Measurements from ENCODE around the gene SLC22A1. TPM values are rescaled to one million over a fixed set of nuclear protein-coding genes. Genes with fewer than 3 reads are reported as not detected.
A peak's percentile ranks its signal among the peaks of the same experiment; 100 is the strongest.

The SLC22A1 gene
- total and polyA plus RNA-seq, 4 donors: 0.79 to 1,107 (median 439) TPM

GRCh38 chr6:160135907-160136655 lies 14.5 kb downstream of the SLC22A1 start:
- H3K9ac ChIP-seq (ENCODE audit: low read depth in 1 of 2, low read length in 2 of 2): peak overlapping the region in 1 of 2 donors; percentile 4
- peaks cover 29 to 87% (median 61%) of the 10 kb centered on the region in 4 donors for H3K4me1 ChIP-seq (ENCODE audit: control insufficient read depth in 4 of 4, insufficient read depth in 4 of 4, low read length in 3 of 4)
- WGBS: 78% methylated on average over 21 of the region's 21 CpGs
- H3K27me3 ChIP-seq (ENCODE audit: control insufficient read depth in 4 of 4, insufficient read depth in 4 of 4, low read length in 3 of 4): no peaks in the 10 kb centered on the region
- peaks cover 0 to 10% (median 2%) of the 10 kb centered on the region in 4 donors for H3K36me3 ChIP-seq (ENCODE audit: control insufficient read depth in 4 of 4, insufficient read depth in 3 of 4, low read depth in 1 of 4, low read length in 3 of 4)
- no peak for TF ChIP-seq GABPA (IDR thresholded peaks at IDR 0.05 in 1 of 2, conservative IDR thresholded peaks at IDR 0.05 in 1 of 2)
- peak in 1 of 2 donors; percentile 11 for TF ChIP-seq RXRA (IDR thresholded peaks at IDR 0.05)
- no peaks in the 10 kb centered on the region for H3K9me3 ChIP-seq (ENCODE audit: control insufficient read depth in 4 of 4, low read length in 3 of 4)
- H3K27ac ChIP-seq (ENCODE audit: low read depth in 1 of 2, low read length in 2 of 2): peak overlapping the region; percentile 73 to 92
- no peak for DNase-seq (ENCODE audit: low spot score)
- H3K4me3 ChIP-seq (ENCODE audit: low read depth in 1 of 3, low read length in 3 of 3): no peak overlapping the region

- Histone ChIP-seq H3K4me1 (ENCODE audit: control insufficient read depth in 4 of 4, insufficient read depth in 4 of 4, low read length in 3 of 4) (peaks cover 31 to 89% (median 52%) of the 10 kb centered on the region in 4 donors), H3K9me3 (ENCODE audit: control insufficient read depth in 4 of 4, low read length in 3 of 4) (no peaks in the 10 kb centered on the region), H3K27ac (ENCODE audit: low read depth in 1 of 2, low read length in 2 of 2) (peak overlapping the region; percentile 73 to 92), H3K27me3 (ENCODE audit: control insufficient read depth in 4 of 4, insufficient read depth in 4 of 4, low read length in 3 of 4) (no peaks in the 10 kb centered on the region), H3K9ac (ENCODE audit: low read depth in 1 of 2, low read length in 2 of 2) (peak overlapping the region; percentile 69 to 94), H3K36me3 (ENCODE audit: control insufficient read depth in 4 of 4, insufficient read depth in 3 of 4, low read depth in 1 of 4, low read length in 3 of 4) (peaks cover 0 to 10% (median 0%) of the 10 kb centered on the region in 4 donors), H3K4me3 (ENCODE audit: low read depth in 1 of 3, low read length in 3 of 3) (no peak overlapping the region)
- DNase-seq (ENCODE audit: low spot score): no peak
- TF ChIP-seq NR2F2 (IDR thresholded peaks at IDR 0.05) (peak; percentile 52), FOXA2 (IDR thresholded peaks at IDR 0.05) (peak; percentile 100), SP1 (IDR thresholded peaks at IDR 0.05) (peak; percentile 98), RXRA (IDR thresholded peaks at IDR 0.05) (peak; percentile 100), CTCF (IDR thresholded peaks at IDR 0.05; ENCODE audit: low read depth, low read length, missing input control) (no peak), TAF1 (conservative IDR thresholded peaks at IDR 0.05) (no peak), HNF4A (conservative IDR thresholded peaks at IDR 0.05) (peak; percentile 88 to 93), ATF3 (IDR thresholded peaks at IDR 0.05) (no peak), RAD21 (IDR thresholded peaks at IDR 0.05) (peak; percentile 56 to 59), GABPA (IDR thresholded peaks at IDR 0.05 in 1 of 2, conservative IDR thresholded peaks at IDR 0.05 in 1 of 2) (peak in 1 of 2 donors; percentile 31), HNF4G (IDR thresholded peaks at IDR 0.05) (peak; percentile 6), ZBTB33 (IDR thresholded peaks at IDR 0.05) (peak; percentile 91), JUND (IDR thresholded peaks at IDR 0.05) (peak; percentile 62 to 82), YY1 (IDR thresholded peaks at IDR 0.05) (peak; percentile 93), MAX (IDR thresholded peaks at IDR 0.05) (peak; percentile 87), FOXA1 (IDR thresholded peaks at IDR 0.05) (peak; percentile 99), REST (IDR thresholded peaks at IDR 0.05) (peak; percentile 89), EGR1 (IDR thresholded peaks at IDR 0.05; ENCODE audit: low read depth in 2 of 2) (peak in 1 of 2 donors; percentile 55)
- WGBS: 33% methylated on average over 12 of the region's 12 CpGs
These were observed 15.7 kb downstream of the SLC22A1 start for GRCh38 chr6:160137130-160137988.
